Cardiac fibroblast (primary cell): ENCODE data around the gene IL23R.

Experiments
- DNase-seq, 2 donors: peaks; one replicate each; pipeline versions ENCODE4 v3.0.0 to v3.0.0-alpha.2; 2010; ENCODE audit warnings: low read depth in 2 of 2
- H3K4me3 ChIP-seq, 2 donors: replicated peaks in 1 of 2; 1 replicate in 1 of 2; 2 replicates in 1 of 2; pipeline ENCODE4 v1.5.1; 2011; ENCODE audit warnings: low read depth in 2 of 2, low read length in 2 of 2, mild to moderate bottlenecking in 2 of 2, moderate library complexity in 1 of 2
- TF ChIP-seq, protein P1 (sequence below): IDR thresholded peaks from one replicate; pipeline ENCODE4 v1.5.1; 2011; ENCODE audit warnings: low read depth, mild to moderate bottlenecking, low read length, inconsistent platforms

The IL23R gene

DNA sequence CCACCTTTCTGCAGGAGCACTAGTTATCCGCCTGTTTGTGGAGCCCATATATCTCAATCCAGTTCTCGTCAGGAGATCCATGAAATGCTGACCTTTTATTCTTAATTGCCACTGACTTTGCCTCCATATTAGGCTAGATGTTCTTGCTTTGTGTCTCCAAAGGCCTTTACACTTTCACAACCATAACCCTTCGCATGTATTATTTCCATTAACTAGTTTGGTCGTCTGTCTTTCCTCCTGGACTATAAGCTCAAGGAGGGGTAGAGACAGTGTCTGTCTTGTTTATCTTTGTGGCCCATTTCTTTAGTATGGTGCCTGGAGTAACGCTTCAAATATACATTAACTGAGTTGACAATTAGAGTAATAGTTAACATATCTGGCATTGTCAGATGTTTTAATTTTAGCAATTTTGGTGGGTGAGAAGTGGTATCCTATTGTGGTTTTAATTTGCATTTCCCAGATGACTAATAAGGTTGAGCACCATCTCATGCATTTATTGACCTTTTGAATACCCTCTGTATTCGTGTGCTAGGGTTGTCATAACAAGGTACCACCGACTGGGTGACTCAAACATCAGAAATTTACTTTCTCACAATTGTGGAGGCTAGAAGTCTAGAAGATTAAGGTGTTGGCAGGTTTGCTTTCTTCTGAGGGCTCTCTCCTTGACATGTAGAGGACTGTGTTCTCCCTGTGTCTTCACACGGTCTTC, 119.7 kb downstream of the IL23R start:
- TF ChIP-seq, protein P1, sequence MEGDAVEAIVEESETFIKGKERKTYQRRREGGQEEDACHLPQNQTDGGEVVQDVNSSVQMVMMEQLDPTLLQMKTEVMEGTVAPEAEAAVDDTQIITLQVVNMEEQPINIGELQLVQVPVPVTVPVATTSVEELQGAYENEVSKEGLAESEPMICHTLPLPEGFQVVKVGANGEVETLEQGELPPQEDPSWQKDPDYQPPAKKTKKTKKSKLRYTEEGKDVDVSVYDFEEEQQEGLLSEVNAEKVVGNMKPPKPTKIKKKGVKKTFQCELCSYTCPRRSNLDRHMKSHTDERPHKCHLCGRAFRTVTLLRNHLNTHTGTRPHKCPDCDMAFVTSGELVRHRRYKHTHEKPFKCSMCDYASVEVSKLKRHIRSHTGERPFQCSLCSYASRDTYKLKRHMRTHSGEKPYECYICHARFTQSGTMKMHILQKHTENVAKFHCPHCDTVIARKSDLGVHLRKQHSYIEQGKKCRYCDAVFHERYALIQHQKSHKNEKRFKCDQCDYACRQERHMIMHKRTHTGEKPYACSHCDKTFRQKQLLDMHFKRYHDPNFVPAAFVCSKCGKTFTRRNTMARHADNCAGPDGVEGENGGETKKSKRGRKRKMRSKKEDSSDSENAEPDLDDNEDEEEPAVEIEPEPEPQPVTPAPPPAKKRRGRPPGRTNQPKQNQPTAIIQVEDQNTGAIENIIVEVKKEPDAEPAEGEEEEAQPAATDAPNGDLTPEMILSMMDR: no peak
- no peak overlapping the region for H3K4me3 ChIP-seq
- DNase-seq: peak in 1 of 2 donors; percentile 14

DNA sequence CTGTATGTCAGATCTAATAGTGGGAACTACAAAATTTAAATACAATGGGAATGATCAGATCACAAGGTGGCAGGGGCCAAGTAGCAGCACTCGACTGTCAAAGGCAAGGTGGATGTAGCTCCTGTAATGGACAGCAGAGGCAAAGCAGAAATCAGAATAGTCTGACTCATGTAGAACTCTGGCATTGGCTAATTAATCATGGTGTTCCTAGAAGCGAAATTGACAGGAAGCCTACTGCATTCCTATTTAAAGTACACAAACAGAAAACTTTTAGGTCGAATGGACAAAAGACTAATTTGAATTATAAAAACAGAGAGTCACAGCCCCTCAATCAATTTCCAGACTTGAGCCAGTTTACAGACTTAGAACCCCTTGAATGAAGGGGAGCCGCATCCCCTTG, 124.0 kb downstream of the IL23R start:
- TF ChIP-seq, protein P1: no peak
- DNase-seq: no peak
- H3K4me3 ChIP-seq: no peak overlapping the region

DNA sequence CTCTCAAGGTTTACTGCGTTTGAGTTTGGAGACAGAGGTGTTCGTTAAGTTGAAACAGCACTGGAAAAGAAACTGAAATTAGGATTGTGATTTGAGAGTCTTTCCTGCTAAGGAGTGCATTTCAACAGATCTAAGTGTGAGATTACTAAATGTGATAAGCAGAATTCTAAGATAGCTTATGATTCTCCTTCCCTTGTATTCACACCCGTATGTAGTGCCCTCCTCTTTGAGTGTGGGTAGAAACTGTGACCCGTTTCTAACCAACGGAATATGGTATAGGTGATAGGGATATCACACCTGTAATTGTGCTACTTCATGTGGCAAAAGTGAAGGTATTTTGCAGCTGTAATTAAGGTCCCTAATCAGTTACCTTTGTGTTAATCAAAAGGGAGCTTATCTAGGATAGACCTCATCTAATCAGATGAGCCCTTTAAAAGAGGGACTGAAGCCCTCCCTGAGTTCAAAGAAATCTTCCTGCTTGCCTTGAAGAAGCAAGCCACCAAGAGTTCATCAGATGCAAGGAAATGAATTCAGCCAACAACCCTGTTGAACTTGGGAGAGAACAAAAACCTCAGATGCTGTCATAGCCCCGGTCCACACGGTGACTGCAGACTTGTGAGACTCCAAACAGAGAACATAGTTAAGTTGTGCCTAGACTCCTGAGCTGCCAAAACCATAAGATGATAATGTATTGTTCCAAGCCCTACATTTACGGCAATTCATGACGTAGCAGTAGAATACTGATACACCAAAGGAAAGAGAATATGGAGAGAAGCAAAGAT, 128.8 kb downstream of the IL23R start:
- TF ChIP-seq, protein P1: no peak
- no peak overlapping the region for H3K4me3 ChIP-seq
- DNase-seq: no peak

DNA sequence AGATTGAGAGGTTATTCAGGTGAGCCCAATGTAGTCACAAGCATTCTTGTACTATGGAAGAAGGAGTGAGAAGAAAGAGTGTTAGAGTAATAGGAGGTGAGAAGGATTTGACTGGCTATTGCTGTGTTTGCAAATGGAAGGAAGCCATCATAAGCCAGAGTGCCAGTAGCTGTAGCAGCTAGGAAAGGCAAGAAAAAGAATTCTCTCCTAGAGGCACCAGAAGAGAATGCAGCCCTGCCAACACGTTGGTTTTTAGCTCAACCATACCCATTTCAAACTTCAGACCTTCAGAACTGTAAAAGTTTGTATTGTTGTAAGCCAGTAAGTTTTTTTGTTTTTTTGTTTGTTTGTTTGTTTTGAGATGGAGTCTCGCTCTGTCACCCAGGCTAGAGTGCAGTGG, 132.5 kb downstream of the IL23R start:
- no peak overlapping the region for H3K4me3 ChIP-seq
- DNase-seq: no peak
- TF ChIP-seq, protein P1: peak; percentile 4

DNA sequence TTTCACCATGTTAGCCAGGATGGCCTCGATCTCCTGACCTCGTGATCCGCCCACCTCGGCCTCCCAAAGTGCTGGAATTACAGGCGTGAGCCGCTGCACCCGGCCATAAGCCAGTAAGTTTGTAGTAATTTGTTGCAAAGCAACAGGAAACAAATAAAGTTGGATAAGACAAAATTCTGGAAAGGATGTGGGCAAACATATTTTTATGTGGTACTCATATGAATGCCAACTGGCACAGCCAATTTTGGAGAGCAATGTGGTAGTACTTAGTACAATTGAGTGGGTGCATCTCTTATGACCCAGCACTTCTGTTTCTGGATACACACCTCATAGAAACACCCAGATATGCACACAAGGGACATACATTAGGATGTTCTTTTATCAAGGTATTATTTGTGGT, 133.0 kb downstream of the IL23R start:
- no peak overlapping the region for H3K4me3 ChIP-seq
- DNase-seq: no peak
- TF ChIP-seq, protein P1: no peak

DNA sequence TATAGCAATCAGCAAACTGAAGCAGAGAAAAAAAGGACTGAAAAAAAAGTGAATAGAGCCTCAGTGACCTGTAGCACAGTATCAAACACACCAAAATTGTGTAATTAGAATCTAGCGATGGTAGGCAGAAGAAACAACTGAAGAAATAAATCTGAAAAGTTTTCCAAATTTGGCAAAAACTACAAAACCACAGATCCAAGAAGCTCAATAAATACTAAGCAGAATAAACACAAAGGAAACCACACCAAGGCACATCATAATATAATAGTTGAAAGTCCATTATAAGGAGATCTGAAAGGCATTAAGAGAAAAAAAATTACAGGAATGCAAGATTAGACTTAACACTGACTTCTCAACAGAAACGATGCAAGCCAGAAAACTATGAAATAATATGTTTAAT, 134.3 kb downstream of the IL23R start:
- TF ChIP-seq, protein P1: no peak
- DNase-seq: no peak
- no peak overlapping the region for H3K4me3 ChIP-seq
